Thoracic aorta (tissue), 2 donors: ENCODE results near the gene SMOC2. TPM values are rescaled to one million over a fixed set of nuclear protein-coding genes. Genes with fewer than 3 reads are reported as not detected.
A peak's percentile ranks its signal among the peaks of the same experiment; 100 is the strongest.

ENCODE experiments used
- ATAC-seq: fragments of 150-250 bp; one replicate; pipeline ENCODE4 v1.8.0; 2017; ENCODE audit warnings: low read depth; ENCODE audit not compliant: insufficient number of reproducible peaks, low FRiP score
- DNase-seq: peaks from one replicate; pipeline ENCODE4 v3.0.0-alpha.2; 2020; ENCODE audit warnings: low spot score
- H3K27ac ChIP-seq, 2 donors: fragments of 200-600 bp; sonication (generic); 1 replicate in 1 of 2; 2 replicates in 1 of 2; pipeline ENCODE4 v1.5.1; 2016; ENCODE audit warnings: mild to moderate bottlenecking in 2 of 2, moderate library complexity in 2 of 2
- H3K27me3 ChIP-seq: fragments of 200-600 bp; sonication (generic); replicated peaks from 2 replicates; pipeline ENCODE4 v1.6.0; 2016; ENCODE audit warnings: mild to moderate bottlenecking; ENCODE audit not compliant: insufficient read depth
- H3K36me3 ChIP-seq: fragments of 200-600 bp; sonication (generic); one replicate; pipeline ENCODE4 v1.5.1; 2016
- H3K4me1 ChIP-seq, 2 donors: fragments of 200-600 bp; sonication (generic); 1 replicate in 1 of 2; 2 replicates in 1 of 2; pipeline versions ENCODE4 v1.5.1 to v1.6.0; 2016; ENCODE audit warnings: low read depth in 2 of 2, mild to moderate bottlenecking in 1 of 2; ENCODE audit not compliant: control insufficient read depth in 1 of 2
- H3K4me3 ChIP-seq: fragments of 200-600 bp; sonication (generic); 2 replicates; pipeline ENCODE4 v1.5.1; 2016; ENCODE audit warnings: mild to moderate bottlenecking
- H3K9me3 ChIP-seq: fragments of 200-600 bp; sonication (generic); 2 replicates; pipeline ENCODE4 v1.5.1; 2016
- CTCF ChIP-seq: fragments of 200-600 bp; sonication (generic); IDR thresholded peaks from one replicate; pipeline ENCODE4 v1.5.1; 2019; ENCODE audit warnings: antibody characterized with exemption
- total RNA-seq, 2 donors: library from RNA; depleted of rRNA; stranded (reverse); fragments of >200 nt; gene quantifications; one replicate each; pipeline versions ENCODE4 v1.1.0 to v1.2.3, GENCODE V29; 2016

SMOC2 gene
- total RNA-seq, 2 donors from 2014 or later = 334 to 424 TPM

DNA sequence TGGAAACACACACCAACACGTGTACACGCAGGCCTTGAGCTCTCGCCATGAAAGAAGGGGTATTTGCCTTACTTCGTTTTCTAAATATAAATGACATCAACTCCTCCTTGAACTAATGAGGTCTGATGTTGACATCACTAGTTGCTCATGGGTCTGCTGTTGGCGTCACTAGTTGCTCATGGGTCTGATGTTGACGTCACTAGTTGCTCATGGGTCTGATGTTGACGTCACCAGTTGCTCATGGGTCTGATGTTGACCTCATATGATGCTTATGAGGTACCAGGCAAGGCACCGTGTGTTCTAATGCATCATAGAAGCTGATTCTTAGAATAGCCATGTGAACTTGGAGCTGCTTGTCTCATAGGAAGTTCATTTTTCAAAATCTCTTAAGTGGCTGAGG lies 116.5 kb downstream of the SMOC2 start:
- Histone ChIP-seq H3K4me1 (peaks cover 0 to 27% of the 10 kb centered on the region in 2 donors), H3K9me3 (no peaks in the 10 kb centered on the region), H3K27ac (peak overlapping the region in 1 of 2 donors; percentile 37), H3K27me3 (no peaks in the 10 kb centered on the region), H3K4me3 (no peak overlapping the region), H3K36me3 (no peaks in the 10 kb centered on the region)
- TF ChIP-seq CTCF = no peak
- no peak for DNase-seq
- ATAC-seq = no peak

DNA sequence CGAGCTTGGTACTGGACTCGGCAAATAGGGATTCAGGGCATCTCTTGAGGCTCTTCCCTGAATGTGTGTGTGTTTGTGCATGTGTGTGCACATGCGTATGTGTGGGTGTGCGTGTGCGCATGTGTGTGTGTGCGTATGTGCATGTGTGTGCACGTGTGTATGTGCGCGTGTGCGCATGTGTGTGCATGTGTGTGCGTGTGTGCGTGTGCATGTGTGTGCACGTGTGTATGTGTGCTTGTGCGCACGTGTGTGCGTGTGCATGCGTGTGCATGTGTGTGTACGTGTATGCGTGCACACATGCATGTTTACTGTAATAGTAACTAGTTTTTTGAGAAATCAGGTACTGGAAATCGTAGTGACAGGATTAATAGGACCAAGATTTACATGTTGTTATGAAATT lies 117.7 kb downstream of the SMOC2 start:
- no peak for TF ChIP-seq CTCF
- Histone ChIP-seq H3K9me3 (no peaks in the 10 kb centered on the region), H3K4me1 (peaks cover 0 to 23% of the 10 kb centered on the region in 2 donors), H3K27ac (no peak overlapping the region), H3K36me3 (peaks cover 3% of the 10 kb centered on the region), H3K4me3 (no peak overlapping the region), H3K27me3 (no peaks in the 10 kb centered on the region)
- no peak for DNase-seq
- ATAC-seq = no peak

GRCh38 chr6:168559574-168560098 lies 118.7 kb downstream of the SMOC2 start:
- H3K27me3 ChIP-seq = no peaks in the 10 kb centered on the region
- H3K27ac ChIP-seq = peak overlapping the region in 1 of 2 donors; percentile 29
- H3K9me3 ChIP-seq = no peaks in the 10 kb centered on the region
- TF ChIP-seq CTCF = no peak
- ATAC-seq (no peak), DNase-seq (no peak)
- H3K4me3 ChIP-seq = no peak overlapping the region
- H3K4me1 ChIP-seq = peaks cover 0 to 14% of the 10 kb centered on the region in 2 donors
- peaks cover 4% of the 10 kb centered on the region for H3K36me3 ChIP-seq

GRCh38 chr6:168560126-168560525 lies 119.1 kb downstream of the SMOC2 start:
- ATAC-seq (no peak), DNase-seq (no peak)
- Histone ChIP-seq H3K4me3 (no peak overlapping the region), H3K4me1 (peaks cover 0 to 9% of the 10 kb centered on the region in 2 donors), H3K27me3 (no peaks in the 10 kb centered on the region), H3K9me3 (no peaks in the 10 kb centered on the region), H3K36me3 (peaks cover 4% of the 10 kb centered on the region), H3K27ac (peak overlapping the region; percentile 29 to 31)
- no peak for TF ChIP-seq CTCF

DNA sequence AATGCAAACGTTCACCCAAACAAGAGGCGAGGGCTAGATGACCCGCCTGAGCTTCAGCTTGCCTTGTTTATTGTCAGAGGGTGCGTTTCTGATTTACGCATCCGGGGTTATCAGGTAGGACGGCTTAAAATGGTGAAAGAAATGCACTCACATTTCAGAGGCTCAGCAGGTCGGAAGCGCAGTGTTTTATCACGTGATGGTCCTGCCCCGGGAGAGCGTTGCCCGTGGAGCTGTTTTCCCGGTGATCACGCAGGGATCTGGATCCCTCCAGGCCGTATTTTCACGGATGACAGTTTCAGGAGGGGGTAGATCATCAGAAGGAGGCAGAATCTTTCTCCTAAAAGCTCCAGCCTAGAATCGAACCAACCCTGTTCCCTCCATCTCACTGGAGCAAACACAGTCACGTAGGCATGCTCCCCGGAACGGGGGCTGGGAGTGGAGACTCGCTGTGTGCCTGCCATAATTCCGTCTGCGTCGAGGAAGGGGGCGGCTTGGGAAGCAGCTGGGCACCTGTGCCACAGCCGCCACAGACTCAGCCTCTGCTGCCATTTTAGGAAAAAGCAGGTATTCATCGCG lies 121.7 kb downstream of the SMOC2 start:
- DNase-seq = no peak

More for the DNA sequence above, 121.7 kb downstream of the SMOC2 start:
- Histone ChIP-seq H3K4me1 (peaks cover 0 to 8% of the 10 kb centered on the region in 2 donors), H3K9me3 (no peaks in the 10 kb centered on the region), H3K4me3 (no peak overlapping the region), H3K36me3 (peaks cover 4% of the 10 kb centered on the region), H3K27me3 (no peaks in the 10 kb centered on the region), H3K27ac (no peak overlapping the region)
- no peak for ATAC-seq
- TF ChIP-seq CTCF = no peak
